ENCODE results near the gene CACNA1B.

The CACNA1B gene

GRCh38 chr9:137838576-137838975 lies 39.0 kb upstream of the CACNA1B start:
- DNase-seq (ENCODE audit: low spot score): no peak
- in situ Hi-C loops (cut with MboI; ENCODE audit: low sequenced_read_pairs, unreplicated experiment): no loop called here
- no peak for TF ChIP-seq CTCF (IDR thresholded peaks at IDR 0.05; ENCODE audit: borderline replicate concordance, control extremely low read depth, extremely low read depth, insufficient read depth, missing control alignments)

- TF ChIP-seq CTCF (IDR thresholded peaks at IDR 0.05; ENCODE audit: borderline replicate concordance, control extremely low read depth, extremely low read depth, insufficient read depth, missing control alignments): no peak
- in situ Hi-C loops (cut with MboI; ENCODE audit: low sequenced_read_pairs, unreplicated experiment): no loop called here
- DNase-seq (ENCODE audit: low spot score): no peak
These were observed 34.2 kb upstream of the CACNA1B start for GRCh38 chr9:137843355-137843754.

GRCh38 chr9:137851516-137852267 lies 25.9 kb upstream of the CACNA1B start:
- in situ Hi-C loops (cut with MboI; ENCODE audit: low sequenced_read_pairs, unreplicated experiment): no loop called here
- DNase-seq (ENCODE audit: low spot score): no peak
- no peak for TF ChIP-seq CTCF (IDR thresholded peaks at IDR 0.05; ENCODE audit: borderline replicate concordance, control extremely low read depth, extremely low read depth, insufficient read depth, missing control alignments)

GRCh38 chr9:137853392-137853995 lies 24.1 kb upstream of the CACNA1B start:
- TF ChIP-seq CTCF (IDR thresholded peaks at IDR 0.05; ENCODE audit: borderline replicate concordance, control extremely low read depth, extremely low read depth, insufficient read depth, missing control alignments): no peak
- no peak for DNase-seq (ENCODE audit: low spot score)
- in situ Hi-C loops (cut with MboI; ENCODE audit: low sequenced_read_pairs, unreplicated experiment): no loop called here

GRCh38 chr9:137860361-137860760 lies 17.2 kb upstream of the CACNA1B start:
- no peak for DNase-seq (ENCODE audit: low spot score)
- in situ Hi-C loops (cut with MboI; ENCODE audit: low sequenced_read_pairs, unreplicated experiment): no loop called here
- TF ChIP-seq CTCF (IDR thresholded peaks at IDR 0.05; ENCODE audit: borderline replicate concordance, control extremely low read depth, extremely low read depth, insufficient read depth, missing control alignments): no peak

GRCh38 chr9:137865581-137866145 lies 11.9 kb upstream of the CACNA1B start:
- in situ Hi-C loops (cut with MboI; ENCODE audit: low sequenced_read_pairs, unreplicated experiment): no loop called here
- no peak for TF ChIP-seq CTCF (IDR thresholded peaks at IDR 0.05; ENCODE audit: borderline replicate concordance, control extremely low read depth, extremely low read depth, insufficient read depth, missing control alignments)
- no peak for DNase-seq (ENCODE audit: low spot score)
